K562 (cell line): ENCODE results near the gene CAV1. TPM values are rescaled to one million over a fixed set of nuclear protein-coding genes. Genes with fewer than 3 reads are reported as not detected.

Experiments used
- BRD4 ChIP-seq: fragments of 200-600 bp; sonication (generic); IDR thresholded peaks from 2 replicates; pipeline ENCODE4 v1.6.1; 2017; ENCODE audit warnings: inconsistent platforms
- DDX20 ChIP-seq: fragments of 450-650 bp; IDR thresholded peaks from 2 replicates; pipeline ENCODE4 v1.6.1; 2016; ENCODE audit warnings: missing genetic modification characterization, low read depth, mild to moderate bottlenecking, missing compliant biosample characterization, moderate library complexity
- EGR1 ChIP-seq: fragments of 450-650 bp; conservative IDR thresholded peaks from 2 replicates; pipeline ENCODE4 v1.6.1; 2017; ENCODE audit warnings: mild to moderate bottlenecking
- KDM1A ChIP-seq, 2 experiments: fragments of 450-650 bp; IDR thresholded peaks; 2 replicates each; pipeline ENCODE4 v1.6.1; 2016; ENCODE audit warnings: mild to moderate bottlenecking in 2 of 2
- SAFB ChIP-seq: fragments of 200-400 bp; formaldehyde crosslinking; IDR thresholded peaks from 2 replicates; pipeline ENCODE4 v1.6.1; 2017; ENCODE audit warnings: low read depth, low read length, borderline replicate concordance
- SMAD1 ChIP-seq: fragments of 150-350 bp; IDR thresholded peaks from 2 replicates; pipeline ENCODE4 v1.6.1; 2014; ENCODE audit warnings: low read length, low read depth; ENCODE audit not compliant: partially characterized antibody
- SRSF1 ChIP-seq: fragments of 200-400 bp; formaldehyde crosslinking; IDR thresholded peaks from 2 replicates; pipeline ENCODE4 v1.6.1; 2017; ENCODE audit warnings: mild to moderate bottlenecking, low read depth, low read length, moderate library complexity
- TFE3 ChIP-seq: fragments of 450-650 bp; formaldehyde crosslinking; IDR thresholded peaks from 2 replicates; pipeline ENCODE4 v1.4.0; 2020; ENCODE audit warnings: mild to moderate bottlenecking, mixed read lengths
- U2AF1 ChIP-seq: fragments of 200-400 bp; formaldehyde crosslinking; optimal IDR thresholded peaks from 2 replicates; pipeline ENCODE3; 2017; ENCODE audit warnings: mild to moderate bottlenecking, low read depth, low read length, moderate library complexity
- ZBTB34 ChIP-seq: fragments of 250-450 bp; sonication (Bioruptor Pico); IDR thresholded peaks from 2 replicates; pipeline ENCODE4 v1.8.0; 2021; ENCODE audit warnings: mild to moderate bottlenecking, moderate library complexity
- polyA plus RNA-seq, 8 experiments: library from polyadenylated mRNA; depleted of rRNA in 4 of 8; stranded (reverse) in 5 of 8; unstranded in 3 of 8; fragments of >200 nt; fragmentation: Nextera tagmentation in 2 of 8; fragmentation: Illumina TruSeq in 1 of 8; extraction: Ambion mirVana in 2 of 8; extraction: Trizol in 1 of 8; gene quantifications; 2 replicates each; pipeline versions ENCODE4 v1.2.1 to v1.2.3, GENCODE V29; 2011 to 2014; ENCODE audit warnings: inconsistent platforms in 1 of 8, missing spikeins in 1 of 8
- total RNA-seq, 7 experiments: library from RNA; depleted of rRNA in 6 of 7; stranded (reverse); fragments of >200 nt in 6 of 7; fragmentation: Illumina TruSeq in 2 of 7; extraction: Trizol in 2 of 7; gene quantifications; 2 replicates each; pipeline versions ENCODE4 v1.2.1 to v1.2.3, GENCODE V29; 2011 to 2021; ENCODE audit warnings: low replicate concordance in 1 of 7

The CAV1 gene
- total and polyA plus RNA-seq, 9 of the 15 experiments (the other 6 are each of a cell fraction or from before 2014, with no cell fraction given): 0.08 to 1.5 (median 0.63) TPM

- TF ChIP-seq EGR1 (no peak), SMAD1 (no peak), SAFB (no peak), SRSF1 (no peak), BRD4 (no peak), KDM1A (IDR thresholded peaks at IDR 0.05) (no peak), DDX20 (no peak), TFE3 (CRISPR knock-in tag) (no peak), ZBTB34 (CRISPR knock-in tag) (no peak), U2AF1 (no peak)
Observed at GRCh38 chr7:116517626-116518025, 7.2 kb upstream of the CAV1 start (continued).
